ENCODE results near the gene AGR2.

Gene AGR2

DNA sequence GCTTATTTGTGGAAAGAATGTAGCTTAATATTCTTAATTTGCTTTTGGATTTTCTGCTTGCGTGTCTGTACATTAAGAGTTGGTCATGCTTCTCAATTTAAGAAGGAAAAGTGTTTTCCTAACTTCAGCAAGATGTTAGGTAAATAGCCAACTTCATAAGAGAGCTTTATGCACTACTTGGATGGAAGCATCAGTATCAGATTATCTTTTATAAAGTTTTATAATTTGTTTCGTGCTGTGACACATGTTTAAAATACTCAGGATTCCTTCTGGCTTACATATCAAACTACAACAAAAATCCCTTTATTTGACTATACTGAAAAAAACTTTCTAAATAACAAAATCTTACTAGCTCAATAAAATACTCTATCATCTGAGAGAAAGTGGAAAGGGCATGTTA, 34.8 kb upstream of the AGR2 start:
- no peaks in the 10 kb centered on the region for H3K79me2 ChIP-seq (ENCODE audit: insufficient read depth, low read length)
- no peak overlapping the region for H3K9ac ChIP-seq (ENCODE audit: low read depth, low read length, poor library complexity, severe bottlenecking)
- no peaks in the 10 kb centered on the region for H4K20me1 ChIP-seq (ENCODE audit: insufficient read depth, low read length, poor library complexity, severe bottlenecking)
- H3K4me1 ChIP-seq (ENCODE audit: insufficient read depth, low read length, poor library complexity, severe bottlenecking): no peaks in the 10 kb centered on the region
- no peak overlapping the region for H3K4me2 ChIP-seq (ENCODE audit: low read depth, low read length, poor library complexity, severe bottlenecking)
- no peaks in the 10 kb centered on the region for H3K9me2 ChIP-seq (replicated peaks; ENCODE audit: low read depth, low read length)
- H2AFZ ChIP-seq (ENCODE audit: low read length): no peak overlapping the region
- no peaks in the 10 kb centered on the region for H3K9me3 ChIP-seq (ENCODE audit: insufficient read depth, low read depth, low read length)
- H3F3A ChIP-seq (ENCODE audit: low read depth): no peaks in the 10 kb centered on the region
- H3K4me3 ChIP-seq (ENCODE audit: low read length, poor library complexity, severe bottlenecking): no peak overlapping the region
- H3K36me3 ChIP-seq (ENCODE audit: insufficient read depth, low read length): no peaks in the 10 kb centered on the region
- no peaks in the 10 kb centered on the region for H3K27me3 ChIP-seq (ENCODE audit: insufficient read depth, low read length, poor library complexity, severe bottlenecking)
- TF ChIP-seq, protein P1, sequence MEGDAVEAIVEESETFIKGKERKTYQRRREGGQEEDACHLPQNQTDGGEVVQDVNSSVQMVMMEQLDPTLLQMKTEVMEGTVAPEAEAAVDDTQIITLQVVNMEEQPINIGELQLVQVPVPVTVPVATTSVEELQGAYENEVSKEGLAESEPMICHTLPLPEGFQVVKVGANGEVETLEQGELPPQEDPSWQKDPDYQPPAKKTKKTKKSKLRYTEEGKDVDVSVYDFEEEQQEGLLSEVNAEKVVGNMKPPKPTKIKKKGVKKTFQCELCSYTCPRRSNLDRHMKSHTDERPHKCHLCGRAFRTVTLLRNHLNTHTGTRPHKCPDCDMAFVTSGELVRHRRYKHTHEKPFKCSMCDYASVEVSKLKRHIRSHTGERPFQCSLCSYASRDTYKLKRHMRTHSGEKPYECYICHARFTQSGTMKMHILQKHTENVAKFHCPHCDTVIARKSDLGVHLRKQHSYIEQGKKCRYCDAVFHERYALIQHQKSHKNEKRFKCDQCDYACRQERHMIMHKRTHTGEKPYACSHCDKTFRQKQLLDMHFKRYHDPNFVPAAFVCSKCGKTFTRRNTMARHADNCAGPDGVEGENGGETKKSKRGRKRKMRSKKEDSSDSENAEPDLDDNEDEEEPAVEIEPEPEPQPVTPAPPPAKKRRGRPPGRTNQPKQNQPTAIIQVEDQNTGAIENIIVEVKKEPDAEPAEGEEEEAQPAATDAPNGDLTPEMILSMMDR (conservative IDR thresholded peaks at IDR 0.05; ENCODE audit: low read length): no peak
- no peak for TF ChIP-seq EZH2phosphoT487 (IDR thresholded peaks at IDR 0.05; ENCODE audit: borderline replicate concordance)

DNA sequence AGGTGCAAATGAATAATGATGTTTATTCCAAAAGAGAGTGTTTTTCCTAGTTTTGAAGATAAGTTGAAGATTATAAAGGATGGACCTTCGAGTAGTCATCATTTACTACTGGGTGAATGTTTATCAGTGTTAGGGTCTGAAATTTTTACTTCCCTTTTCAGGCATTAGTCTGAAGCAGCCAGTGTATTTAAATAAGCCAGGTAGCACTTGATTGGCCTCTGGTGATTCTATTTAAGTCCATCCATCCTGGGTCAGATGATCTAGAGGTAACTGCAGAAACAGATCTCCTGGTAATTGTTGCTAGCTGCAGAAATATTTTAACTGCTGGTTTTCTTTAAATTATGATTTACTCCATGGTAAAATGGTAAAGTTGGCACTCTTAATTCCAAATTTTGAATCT, 34.1 kb upstream of the AGR2 start:
- H3K9me2 ChIP-seq (replicated peaks; ENCODE audit: low read depth, low read length): no peaks in the 10 kb centered on the region
- no peaks in the 10 kb centered on the region for H3K9me3 ChIP-seq (ENCODE audit: insufficient read depth, low read depth, low read length)
- H3K27me3 ChIP-seq (ENCODE audit: insufficient read depth, low read length, poor library complexity, severe bottlenecking): no peaks in the 10 kb centered on the region
- H3F3A ChIP-seq (ENCODE audit: low read depth): no peaks in the 10 kb centered on the region
- no peak overlapping the region for H2AFZ ChIP-seq (ENCODE audit: low read length)
- H3K79me2 ChIP-seq (ENCODE audit: insufficient read depth, low read length): no peaks in the 10 kb centered on the region
- H3K4me1 ChIP-seq (ENCODE audit: insufficient read depth, low read length, poor library complexity, severe bottlenecking): no peaks in the 10 kb centered on the region
- no peak overlapping the region for H3K4me2 ChIP-seq (ENCODE audit: low read depth, low read length, poor library complexity, severe bottlenecking)
- no peak overlapping the region for H3K4me3 ChIP-seq (ENCODE audit: low read length, poor library complexity, severe bottlenecking)
- H3K36me3 ChIP-seq (ENCODE audit: insufficient read depth, low read length): no peaks in the 10 kb centered on the region
- H3K9ac ChIP-seq (ENCODE audit: low read depth, low read length, poor library complexity, severe bottlenecking): no peak overlapping the region
- H4K20me1 ChIP-seq (ENCODE audit: insufficient read depth, low read length, poor library complexity, severe bottlenecking): no peaks in the 10 kb centered on the region
- no peak for TF ChIP-seq EZH2phosphoT487 (IDR thresholded peaks at IDR 0.05; ENCODE audit: borderline replicate concordance)
- TF ChIP-seq, protein P1 (conservative IDR thresholded peaks at IDR 0.05; ENCODE audit: low read length): no peak

GRCh38 chr7:16838386-16838785, 33.6 kb upstream of the AGR2 start:
- H3K4me1 ChIP-seq (ENCODE audit: insufficient read depth, low read length, poor library complexity, severe bottlenecking): no peaks in the 10 kb centered on the region
- H4K20me1 ChIP-seq (ENCODE audit: insufficient read depth, low read length, poor library complexity, severe bottlenecking): no peaks in the 10 kb centered on the region
- no peaks in the 10 kb centered on the region for H3K9me2 ChIP-seq (replicated peaks; ENCODE audit: low read depth, low read length)
- no peaks in the 10 kb centered on the region for H3K36me3 ChIP-seq (ENCODE audit: insufficient read depth, low read length)
- H3F3A ChIP-seq (ENCODE audit: low read depth): no peaks in the 10 kb centered on the region
- H3K79me2 ChIP-seq (ENCODE audit: insufficient read depth, low read length): no peaks in the 10 kb centered on the region
- no peak overlapping the region for H3K4me3 ChIP-seq (ENCODE audit: low read length, poor library complexity, severe bottlenecking)
- H3K9me3 ChIP-seq (ENCODE audit: insufficient read depth, low read depth, low read length): no peaks in the 10 kb centered on the region
- H3K9ac ChIP-seq (ENCODE audit: low read depth, low read length, poor library complexity, severe bottlenecking): no peak overlapping the region
- H2AFZ ChIP-seq (ENCODE audit: low read length): no peak overlapping the region
- no peak overlapping the region for H3K4me2 ChIP-seq (ENCODE audit: low read depth, low read length, poor library complexity, severe bottlenecking)
- no peak for TF ChIP-seq EZH2phosphoT487 (IDR thresholded peaks at IDR 0.05; ENCODE audit: borderline replicate concordance)
- TF ChIP-seq, protein P1 (conservative IDR thresholded peaks at IDR 0.05; ENCODE audit: low read length): no peak
- H3K27me3 ChIP-seq (ENCODE audit: insufficient read depth, low read length, poor library complexity, severe bottlenecking): no peaks in the 10 kb centered on the region

Data from Loucy (cell line).